Mesodermal cell (in vitro differentiated cells): ENCODE measurements around the gene NDC80.
A peak's percentile ranks its signal among the peaks of the same experiment; 100 is the strongest.
"Not testable (repeated sequence)": the region's sequence is repeated elsewhere in the genome, so short reads cannot be mapped to it uniquely, and the experiment has no call there.

Source experiments
- H3K27ac ChIP-seq: 2 replicates; pipeline ENCODE4 v1.7.0; 2013; ENCODE audit warnings: mild to moderate bottlenecking, low read depth, low read length, moderate library complexity; ENCODE audit not compliant: severe bottlenecking
- H3K36me3 ChIP-seq: 2 replicates; pipeline ENCODE4 v1.7.1; 2013; ENCODE audit warnings: mild to moderate bottlenecking, low read length, moderate library complexity; ENCODE audit not compliant: control insufficient read depth, insufficient read depth
- H3K4me1 ChIP-seq: one replicate; pipeline ENCODE4 v1.7.1; 2013; ENCODE audit warnings: mild to moderate bottlenecking, low read length; ENCODE audit not compliant: insufficient read depth, control insufficient read depth, poor library complexity, severe bottlenecking
- H3K4me3 ChIP-seq: 2 replicates; pipeline ENCODE4 v1.7.0; 2013; ENCODE audit warnings: low read length, control low read depth, mild to moderate bottlenecking; ENCODE audit not compliant: insufficient read depth, poor library complexity, severe bottlenecking; ENCODE audit errors: extremely low read depth
- H3K9me3 ChIP-seq: 2 replicates; pipeline ENCODE4 v1.7.1; 2013; ENCODE audit warnings: mild to moderate bottlenecking, low read length, moderate library complexity; ENCODE audit not compliant: control insufficient read depth
- WGBS, 2 experiments: methylation state at CpG; one replicate each; pipeline ENCODE4 v1.1.5; 2013; ENCODE audit warnings: missing lambda C conversion rate in 2 of 2; ENCODE audit not compliant: insufficient coverage in 2 of 2; 5-methylcytosine and 5-hydroxymethylcytosine counted together

NDC80 gene

DNA sequence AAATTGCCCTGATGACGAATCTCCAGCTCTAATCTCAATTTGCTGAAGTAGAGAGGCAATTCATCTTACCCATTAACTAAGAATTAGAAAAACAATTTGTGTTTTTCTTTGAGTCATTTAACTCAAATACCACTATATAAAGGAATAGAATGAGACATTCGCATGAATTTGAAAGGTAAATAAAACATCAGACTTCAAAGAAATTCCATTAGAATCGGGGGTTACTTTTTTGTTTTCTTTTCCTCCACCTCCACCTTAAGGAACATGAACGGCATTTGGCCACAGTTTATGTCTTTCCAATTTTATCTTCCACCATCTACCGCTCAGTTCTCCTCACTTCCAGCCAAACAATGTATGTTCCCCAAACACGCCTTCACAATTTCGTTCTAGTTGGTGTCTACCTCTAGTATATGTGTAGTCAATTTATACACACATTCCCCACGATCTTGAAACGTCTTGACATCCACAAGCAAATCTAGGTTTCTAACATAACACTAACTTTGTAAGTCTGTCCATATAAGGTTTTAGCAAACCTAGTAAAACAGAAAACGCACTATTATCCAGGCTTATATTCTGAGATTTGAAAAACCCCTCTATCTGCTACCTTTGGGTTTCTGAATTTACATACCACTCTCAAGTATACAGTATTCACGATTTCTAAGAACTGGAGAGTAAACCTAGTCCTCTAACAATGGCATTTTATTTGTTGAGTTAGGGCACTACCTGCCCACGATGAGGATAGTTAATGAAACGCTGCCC is 83.0 kb downstream of the NDC80 start:
- peak overlapping the region; percentile 92 for H3K4me3 ChIP-seq
- H3K36me3 ChIP-seq = no peaks in the 10 kb centered on the region
- H3K9me3 ChIP-seq = no peaks in the 10 kb centered on the region
- peaks cover 2% of the 10 kb centered on the region for H3K4me1 ChIP-seq
- 11 to 25% methylated on average over 6 to 7 of the region's 13 CpGs for WGBS, 2 experiments
- no peak overlapping the region for H3K27ac ChIP-seq

DNA sequence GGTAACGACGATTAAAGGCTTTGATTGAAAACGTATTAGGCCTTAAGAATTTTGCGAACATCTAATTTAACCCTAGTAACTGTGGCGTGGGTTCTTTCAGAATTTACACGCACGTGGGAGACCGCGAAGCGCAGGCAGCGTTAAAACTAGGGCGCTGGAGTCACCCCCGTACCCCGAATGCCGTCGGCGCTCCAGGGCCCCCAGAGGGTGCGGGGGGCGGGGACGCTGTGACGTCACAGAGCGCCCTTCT is 83.5 kb downstream of the NDC80 start:
- WGBS, 2 experiments = 2 to 4% methylated on average over 21 to 22 of the region's 22 CpGs
- Histone ChIP-seq H3K4me1 (peaks cover 4% of the 10 kb centered on the region), H3K36me3 (no peaks in the 10 kb centered on the region), H3K4me3 (peak overlapping the region; percentile 92), H3K9me3 (no peaks in the 10 kb centered on the region), H3K27ac (peak overlapping the region; percentile 91)

DNA sequence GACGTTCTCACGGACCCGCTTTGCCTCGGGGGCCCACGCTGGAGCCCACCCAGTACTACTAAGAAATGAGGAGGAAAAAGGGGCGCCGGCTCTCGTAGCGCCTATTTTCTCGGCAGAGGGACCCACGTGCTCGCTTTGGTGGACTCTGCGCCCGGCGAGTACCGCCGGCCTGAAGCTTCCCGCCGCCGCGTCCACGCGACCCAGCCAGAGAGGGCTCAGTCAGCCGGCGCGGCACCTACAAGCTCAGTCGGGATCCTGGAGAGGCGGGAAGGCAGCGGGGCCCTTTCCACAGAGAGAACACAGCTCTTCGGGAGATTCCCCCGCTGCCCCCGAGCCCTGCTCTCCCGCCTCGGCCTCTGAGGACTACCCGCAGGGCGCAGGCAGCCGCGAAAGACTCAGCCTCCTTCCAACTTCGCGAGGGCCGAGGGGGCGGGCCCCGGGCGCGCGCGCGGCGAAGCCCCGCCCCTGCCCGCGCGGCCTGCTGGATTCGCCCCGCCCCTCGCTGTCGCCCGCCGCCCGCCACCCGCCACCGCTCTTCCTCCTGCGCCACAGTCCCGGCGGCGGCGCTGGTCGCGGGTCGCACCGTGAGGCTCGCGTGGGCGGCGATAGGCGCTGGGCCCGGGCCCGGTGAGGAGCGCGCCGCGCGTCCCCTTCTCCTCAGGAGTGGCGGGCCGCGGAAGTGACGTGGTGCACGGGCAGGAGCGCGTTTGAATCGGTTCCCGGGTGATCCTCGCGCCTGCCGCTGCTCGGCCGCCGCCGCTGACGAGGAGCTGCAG is 84.0 kb downstream of the NDC80 start, which contains the start of gene SMCHD1:
TSS of gene SMCHD1 (plus strand) at position 549 of the 776 bp plus-strand sequence. CDS start 350 bp downstream, outside the sequence.
- H3K9me3 ChIP-seq = no peaks in the 10 kb centered on the region
- WGBS, 2 experiments = 0% methylated on average over 65 to 73 of the region's 100 CpGs
- peak within 1 kb of the TSS; percentile 91 for H3K27ac ChIP-seq
- H3K4me3 ChIP-seq = peak within 1 kb of the TSS; percentile 92
- H3K4me1 ChIP-seq = peaks cover 4% of the 10 kb centered on the region
- peaks cover under 1% of the 10 kb centered on the region for H3K36me3 ChIP-seq

DNA sequence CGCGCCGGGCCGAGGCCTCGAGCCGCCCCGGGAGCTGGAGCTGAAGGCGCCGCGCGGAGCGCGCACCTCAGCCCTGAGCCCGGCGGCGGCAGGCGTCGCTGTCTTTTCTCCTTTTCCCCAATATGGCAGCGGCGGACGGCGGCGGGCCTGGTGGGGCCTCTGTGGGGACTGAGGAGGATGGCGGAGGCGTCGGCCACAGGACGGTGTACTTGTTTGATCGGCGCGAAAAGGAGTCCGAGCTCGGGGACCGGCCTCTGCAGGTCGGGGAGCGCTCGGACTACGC is 84.5 kb downstream of the NDC80 start:
- WGBS, 2 experiments = 1% methylated on average over 20 of the region's 37 CpGs; no CpG with 5 or more reads in 1 of the 2 experiments
- no peaks in the 10 kb centered on the region for H3K9me3 ChIP-seq
- peak overlapping the region; percentile 92 for H3K4me3 ChIP-seq
- peak overlapping the region; percentile 91 for H3K27ac ChIP-seq
- H3K4me1 ChIP-seq = peaks cover 4% of the 10 kb centered on the region
- peaks cover 5% of the 10 kb centered on the region for H3K36me3 ChIP-seq

DNA sequence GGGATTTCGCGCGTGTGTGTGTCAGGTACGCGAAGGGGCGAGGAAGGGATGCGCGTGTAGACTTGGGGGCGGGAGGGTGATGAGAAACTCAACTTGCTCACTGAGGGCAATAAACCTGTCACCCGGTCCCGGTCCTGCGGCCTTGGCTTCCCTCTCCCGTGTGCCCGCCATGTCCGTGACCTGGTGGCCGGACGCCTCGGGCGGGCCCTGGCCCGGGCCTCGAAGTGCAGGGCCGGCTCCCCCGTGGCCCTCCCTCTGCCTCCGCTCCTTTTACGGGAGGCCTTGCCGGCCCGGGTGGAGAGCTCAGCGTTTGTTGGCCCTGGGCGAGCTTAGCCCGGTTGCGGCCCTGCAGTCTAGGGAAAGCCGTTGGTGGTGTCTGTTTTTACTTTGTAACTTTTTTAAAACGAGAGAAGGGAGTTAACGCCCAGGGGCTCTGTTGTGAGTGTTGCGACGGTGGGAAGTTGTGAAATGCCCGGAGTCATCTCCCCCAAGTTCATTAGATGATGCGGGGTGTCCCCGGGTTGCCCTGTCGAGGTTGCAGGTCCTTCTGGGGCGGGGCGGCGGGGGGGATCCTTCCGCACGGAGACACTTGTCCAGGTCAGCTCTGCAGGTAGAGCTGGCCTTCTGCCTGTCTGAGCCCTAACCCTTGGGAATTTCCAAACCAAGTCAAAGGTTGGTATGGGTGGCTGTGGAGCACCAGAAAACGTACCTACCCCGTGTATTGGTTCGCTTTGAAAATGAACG is 85.1 kb downstream of the NDC80 start:
- Histone ChIP-seq H3K9me3 (no peaks in the 10 kb centered on the region), H3K27ac (peak overlapping the region; percentile 91), H3K4me3 (peak overlapping the region; percentile 92), H3K4me1 (peaks cover 4% of the 10 kb centered on the region), H3K36me3 (peaks cover 7% of the 10 kb centered on the region)
- WGBS, 2 experiments = 1% methylated on average over 30 to 39 of the region's 49 CpGs

DNA sequence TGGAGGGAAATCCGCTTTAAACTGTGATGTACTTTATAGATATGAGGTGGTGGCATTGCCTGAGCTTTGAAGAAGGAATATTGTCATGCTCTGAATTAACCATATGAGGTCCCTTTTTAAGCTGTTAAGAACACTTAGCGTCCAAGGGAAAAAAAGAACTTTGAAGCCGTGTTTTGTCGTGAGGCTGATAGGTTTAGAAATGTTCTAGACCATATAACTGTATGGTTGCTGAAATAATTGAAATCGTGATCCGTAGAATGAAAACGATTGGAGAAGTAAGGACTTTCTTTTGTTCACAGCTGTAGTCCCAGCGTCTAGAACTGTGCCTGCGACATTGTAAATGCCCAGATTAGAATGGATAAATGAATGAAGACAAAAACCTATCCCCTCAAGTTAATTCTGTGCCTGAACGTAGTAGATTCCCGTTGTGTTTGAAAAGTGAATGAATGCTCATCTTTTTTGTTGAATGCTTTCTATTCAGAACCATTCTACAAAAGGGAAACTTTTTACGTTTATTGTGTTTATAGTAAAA is 85.7 kb downstream of the NDC80 start:
- Histone ChIP-seq H3K27ac (peak overlapping the region; percentile 3), H3K9me3 (no peaks in the 10 kb centered on the region), H3K4me3 (peak overlapping the region; percentile 92), H3K36me3 (peaks cover 7% of the 10 kb centered on the region), H3K4me1 (peaks cover 4% of the 10 kb centered on the region)
- 10 to 25% methylated on average over 6 to 9 of the region's 12 CpGs for WGBS, 2 experiments

DNA sequence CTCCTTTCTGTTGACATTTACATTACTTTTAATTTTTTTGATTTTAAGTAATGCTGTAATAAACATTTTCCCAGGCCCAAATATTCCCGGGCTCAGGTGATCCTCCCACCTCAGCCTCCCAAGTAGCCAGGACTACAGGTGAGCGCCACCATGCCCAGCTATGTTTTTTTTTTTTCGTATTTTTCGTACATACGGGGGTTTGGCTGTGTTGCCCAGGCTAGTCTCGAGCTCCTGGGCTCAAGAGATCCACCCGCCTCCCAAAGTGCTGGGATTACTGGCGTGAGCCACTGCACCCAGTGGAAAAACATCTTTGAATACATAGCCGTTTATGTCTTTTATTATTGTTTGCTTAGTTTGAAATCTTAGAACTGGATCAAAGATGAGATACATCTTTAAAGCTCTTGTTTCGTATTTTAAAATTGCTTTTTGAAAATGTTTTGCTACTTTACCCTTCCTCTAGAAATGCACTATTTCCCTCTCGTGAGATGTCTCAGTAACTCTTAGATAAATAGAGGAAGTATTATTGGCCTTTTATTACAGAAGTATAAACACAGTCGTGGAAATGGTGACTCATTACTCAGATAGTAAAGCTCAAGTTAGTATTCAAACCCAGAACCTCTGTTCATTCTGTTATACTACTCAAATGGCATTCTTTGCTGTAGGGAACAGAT is 86.6 kb downstream of the NDC80 start:
- H3K36me3 ChIP-seq = peaks cover 7% of the 10 kb centered on the region
- WGBS, 2 experiments = 92 to 96% methylated on average over 6 to 7 of the region's 12 CpGs
- peak overlapping the region; percentile 92 for H3K4me3 ChIP-seq
- no peaks in the 10 kb centered on the region for H3K9me3 ChIP-seq
- peak overlapping the region; percentile 58 for H3K27ac ChIP-seq
- peaks cover 4% of the 10 kb centered on the region for H3K4me1 ChIP-seq

DNA sequence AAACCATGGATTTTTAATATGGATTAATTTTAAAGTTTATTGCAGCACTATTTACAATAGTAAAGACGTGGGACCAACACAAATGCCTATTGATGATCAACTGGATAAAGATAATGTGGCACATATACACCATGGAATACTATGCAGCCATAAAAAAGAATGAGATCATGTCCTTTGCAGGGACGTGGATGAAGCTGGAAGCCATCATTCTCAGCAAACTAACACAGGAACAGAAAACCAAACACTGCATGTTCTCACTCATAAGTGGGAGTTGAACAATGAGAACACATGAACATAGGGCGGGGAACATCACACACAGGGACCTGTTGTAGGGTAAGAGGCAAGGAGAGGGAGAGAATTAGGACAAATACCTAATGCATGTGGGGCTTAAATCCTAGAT is 89.5 kb downstream of the NDC80 start:
- H3K9me3 ChIP-seq, H3K4me3 ChIP-seq, H3K27ac ChIP-seq, H3K36me3 ChIP-seq, H3K4me1 ChIP-seq: not testable (repeated sequence)
- 88% methylated on average over 1 of the region's 3 CpGs; no CpG with 5 or more reads in 1 of the 2 experiments for WGBS, 2 experiments

DNA sequence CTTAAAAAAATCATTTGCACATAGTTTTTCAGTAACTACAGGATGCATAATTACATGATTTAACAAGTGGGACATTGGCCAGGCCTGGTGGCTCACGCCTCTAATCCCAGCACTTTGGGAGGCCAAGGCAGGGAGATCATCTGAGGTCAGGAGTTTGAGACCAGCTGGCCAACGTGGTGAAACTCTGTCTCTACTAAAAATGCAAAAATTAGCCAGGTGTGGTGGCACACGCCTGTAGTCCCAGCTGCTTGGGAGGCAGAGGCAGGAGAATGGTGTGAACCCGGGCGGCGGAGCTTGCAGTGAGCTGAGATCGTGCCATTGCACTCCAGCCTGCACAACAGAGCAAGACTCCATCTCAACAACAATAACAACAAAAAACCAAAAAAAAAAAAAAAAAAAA is 90.9 kb downstream of the NDC80 start:
- not testable (repeated sequence) for H3K4me1 ChIP-seq, H3K9me3 ChIP-seq, H3K4me3 ChIP-seq, H3K27ac ChIP-seq
- WGBS, 2 experiments = 58 to 83% methylated on average over 2 to 6 of the region's 7 CpGs
- peaks cover 19% of the 10 kb centered on the region for H3K36me3 ChIP-seq

DNA sequence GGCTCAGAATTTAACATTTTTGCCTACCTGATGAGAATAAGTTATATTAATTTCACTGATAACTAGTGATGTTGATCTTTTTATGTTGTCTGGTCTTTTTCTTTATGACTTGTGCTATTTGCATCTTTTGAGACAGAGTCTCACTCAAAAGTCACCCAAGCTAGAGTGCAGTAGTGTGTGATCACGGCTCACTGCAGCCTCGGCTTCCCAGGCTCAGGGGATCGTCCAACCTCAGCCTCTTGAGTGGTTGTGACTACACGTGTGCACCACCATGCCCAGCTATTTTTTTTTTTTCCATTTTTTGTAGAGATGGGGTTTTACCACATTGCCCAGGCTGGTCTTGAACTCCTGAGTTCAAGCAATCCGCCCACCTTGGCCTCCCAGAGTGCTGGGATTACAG is 91.6 kb downstream of the NDC80 start:
- Histone ChIP-seq H3K4me3 (no peak overlapping the region), H3K4me1 (peaks cover 4% of the 10 kb centered on the region), H3K27ac (no peak overlapping the region), H3K36me3 (peaks cover 24% of the 10 kb centered on the region), H3K9me3 (no peaks in the 10 kb centered on the region)
- WGBS, 2 experiments = 80 to 100% methylated on average over 1 to 2 of the region's 5 CpGs
